GM12874 (cell line): ENCODE data around the gene SMURF1.

Experiments used
- TF ChIP-seq, protein P1 (sequence below): IDR thresholded peaks from 2 replicates; pipeline ENCODE4 v1.5.1; 2011; ENCODE audit warnings: low read depth, mild to moderate bottlenecking, control low read depth, low read length, moderate library complexity; ENCODE audit not compliant: insufficient read depth

The SMURF1 gene

DNA sequence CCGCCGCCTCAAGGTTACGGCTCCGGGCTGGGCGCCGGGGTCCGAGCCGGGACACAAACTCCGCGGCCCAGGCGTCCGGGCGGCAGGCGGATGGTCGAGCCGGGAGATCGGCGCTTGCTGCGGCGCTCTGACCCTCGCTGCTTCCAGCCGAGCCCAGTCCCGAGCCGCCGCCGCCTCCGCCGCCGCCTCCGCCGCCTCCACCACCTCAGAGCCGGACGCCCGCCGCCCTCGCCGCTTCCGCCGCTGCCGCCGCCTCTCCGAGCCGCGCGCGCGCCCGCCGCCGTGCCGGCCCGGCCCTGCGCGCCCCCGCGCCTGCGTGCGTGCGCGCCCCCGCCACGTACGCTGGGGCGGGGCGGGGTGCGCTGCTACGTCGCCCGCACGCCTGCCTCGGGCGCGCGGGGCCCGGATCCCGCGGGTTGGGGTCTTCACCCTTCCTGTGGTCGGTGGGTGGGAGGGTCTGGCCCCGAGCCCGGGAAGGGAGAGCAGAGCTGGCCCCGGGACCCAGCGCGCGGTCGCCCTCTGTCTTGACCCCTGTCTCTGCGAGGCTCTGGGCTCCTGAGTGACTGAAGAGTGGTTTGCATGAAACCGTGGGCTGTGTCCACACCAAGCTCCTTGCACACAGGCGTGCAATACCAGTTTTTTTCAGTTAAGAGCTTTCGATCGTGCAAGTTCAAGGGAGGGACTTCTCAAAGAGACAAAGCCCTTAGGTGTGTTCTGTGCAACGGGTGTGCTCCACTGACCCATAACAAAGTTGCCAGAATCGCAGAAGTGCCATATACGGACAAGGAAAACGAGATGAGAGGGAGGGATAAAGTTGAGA, at the start of gene SMURF1:
Gene SMURF1, minus strand, starts transcription at position 256 of the 820 bp plus-strand sequence. CDS start 328 bp downstream, outside the sequence.
- TF ChIP-seq, protein P1, sequence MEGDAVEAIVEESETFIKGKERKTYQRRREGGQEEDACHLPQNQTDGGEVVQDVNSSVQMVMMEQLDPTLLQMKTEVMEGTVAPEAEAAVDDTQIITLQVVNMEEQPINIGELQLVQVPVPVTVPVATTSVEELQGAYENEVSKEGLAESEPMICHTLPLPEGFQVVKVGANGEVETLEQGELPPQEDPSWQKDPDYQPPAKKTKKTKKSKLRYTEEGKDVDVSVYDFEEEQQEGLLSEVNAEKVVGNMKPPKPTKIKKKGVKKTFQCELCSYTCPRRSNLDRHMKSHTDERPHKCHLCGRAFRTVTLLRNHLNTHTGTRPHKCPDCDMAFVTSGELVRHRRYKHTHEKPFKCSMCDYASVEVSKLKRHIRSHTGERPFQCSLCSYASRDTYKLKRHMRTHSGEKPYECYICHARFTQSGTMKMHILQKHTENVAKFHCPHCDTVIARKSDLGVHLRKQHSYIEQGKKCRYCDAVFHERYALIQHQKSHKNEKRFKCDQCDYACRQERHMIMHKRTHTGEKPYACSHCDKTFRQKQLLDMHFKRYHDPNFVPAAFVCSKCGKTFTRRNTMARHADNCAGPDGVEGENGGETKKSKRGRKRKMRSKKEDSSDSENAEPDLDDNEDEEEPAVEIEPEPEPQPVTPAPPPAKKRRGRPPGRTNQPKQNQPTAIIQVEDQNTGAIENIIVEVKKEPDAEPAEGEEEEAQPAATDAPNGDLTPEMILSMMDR: no peak

GRCh38 chr7:99191869-99192596, 48.1 kb upstream of the SMURF1 start:
- TF ChIP-seq, protein P1: no peak

GRCh38 chr7:99190359-99191009, 46.6 kb upstream of the SMURF1 start:
- TF ChIP-seq, protein P1: no peak

DNA sequence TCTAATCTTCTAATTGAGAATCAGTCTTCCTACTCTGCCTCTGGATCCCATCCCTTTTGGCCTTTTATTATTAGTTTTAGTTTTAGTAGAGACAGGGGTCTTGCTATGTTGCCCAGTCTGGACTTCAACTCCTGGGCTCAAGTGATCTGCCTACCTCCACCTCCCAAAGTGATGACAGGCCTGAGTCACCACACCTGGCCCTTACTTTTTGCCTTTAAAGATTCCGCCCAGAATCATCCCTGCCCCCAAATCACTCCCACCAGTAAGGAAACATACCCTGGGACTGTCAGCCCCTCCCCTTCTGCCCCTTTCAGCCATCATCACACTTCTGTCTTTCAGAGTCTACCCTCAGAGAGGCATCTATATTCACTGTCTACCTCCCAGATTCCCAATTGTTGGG, 45.3 kb upstream of the SMURF1 start:
- TF ChIP-seq, protein P1: no peak

DNA sequence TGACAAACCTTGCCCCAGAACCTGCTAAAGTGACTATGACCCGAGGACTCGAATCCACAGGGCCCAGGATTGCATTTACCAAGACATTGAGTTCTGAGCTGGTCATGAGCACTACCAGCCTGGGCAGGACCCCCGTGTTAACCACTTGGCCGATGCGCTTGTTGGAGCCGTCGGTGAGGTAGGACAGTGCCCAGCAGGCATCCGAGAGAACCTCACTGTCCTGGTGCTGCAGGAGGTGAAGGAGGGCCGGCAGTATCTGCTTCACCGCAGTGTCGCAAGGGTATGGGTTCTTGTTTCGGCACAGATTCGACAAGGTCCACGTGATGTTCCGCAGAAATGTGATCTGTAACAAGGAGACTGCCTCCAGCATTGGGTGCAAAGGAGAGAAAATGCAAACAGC, 44.3 kb upstream of the SMURF1 start:
- TF ChIP-seq, protein P1: no peak

GRCh38 chr7:99184532-99185218, 40.8 kb upstream of the SMURF1 start:
- TF ChIP-seq, protein P1: no peak
